CD4-positive, CD25-positive, alpha-beta regulatory T cell (primary cell): ENCODE data around the gene TMSB10. TPM values are rescaled to one million over a fixed set of nuclear protein-coding genes. Genes with fewer than 3 reads are reported as not detected.

Experiments
- polyA plus RNA-seq, 4 donors: library from polyadenylated mRNA; unstranded; fragments of 300-500 nt; fragmentation: Illumina TruSeq; gene quantifications; one replicate each; pipeline ENCODE4 v1.2.3, GENCODE V29; 2021
- total RNA-seq: library from RNA; stranded (reverse); gene quantifications from one replicate; pipeline ENCODE4 v1.2.3, GENCODE V29; 2022

The TMSB10 gene
- total and polyA plus RNA-seq, 5 donors from 2014 or later = 2,468 to 10,693 (median 7,091) TPM

Other genes starting within 250 kb of the TMSB10 start
- 48.8 TPM for gene TRABD2A, start 24.6 kb upstream of the TMSB10 start, total RNA-seq
- 10 to 100 TPM; 32.9 to 41.2 (median 38.7) TPM for gene TRABD2A, start 24.6 kb upstream of the TMSB10 start, polyA plus RNA-seq
- 80.0 TPM for gene KCMF1, start 65.5 kb downstream of the TMSB10 start, total RNA-seq
- gene KCMF1, start 65.5 kb downstream of the TMSB10 start, polyA plus RNA-seq = 10 to 100 TPM; 21.3 to 41.8 (median 28.5) TPM
- not detected for gene TCF7L1, start 227.7 kb downstream of the TMSB10 start, total RNA-seq
- under 1 TPM in 2 of 4 donors, not detected in 2; 0.07 to 0.10 TPM for gene TCF7L1, start 227.7 kb downstream of the TMSB10 start, polyA plus RNA-seq